GM12865 (cell line): ENCODE data around the gene DAB1.

Experiments used
- DNase-seq: peaks from one replicate; pipeline ENCODE4 v3.0.0; 2010; ENCODE audit warnings: low read depth
- H3K4me3 ChIP-seq: 2 replicates; pipeline ENCODE4 v1.5.1; 2011; ENCODE audit warnings: mild to moderate bottlenecking, low read depth, low read length, control low read depth
- TF ChIP-seq, protein P1 (sequence below): IDR thresholded peaks from 2 replicates; pipeline ENCODE4 v1.5.1; 2011; ENCODE audit warnings: low read length, control low read depth, low read depth, inconsistent platforms; ENCODE audit not compliant: insufficient read depth; ENCODE audit errors: missing control alignments

DAB1 gene

DNA sequence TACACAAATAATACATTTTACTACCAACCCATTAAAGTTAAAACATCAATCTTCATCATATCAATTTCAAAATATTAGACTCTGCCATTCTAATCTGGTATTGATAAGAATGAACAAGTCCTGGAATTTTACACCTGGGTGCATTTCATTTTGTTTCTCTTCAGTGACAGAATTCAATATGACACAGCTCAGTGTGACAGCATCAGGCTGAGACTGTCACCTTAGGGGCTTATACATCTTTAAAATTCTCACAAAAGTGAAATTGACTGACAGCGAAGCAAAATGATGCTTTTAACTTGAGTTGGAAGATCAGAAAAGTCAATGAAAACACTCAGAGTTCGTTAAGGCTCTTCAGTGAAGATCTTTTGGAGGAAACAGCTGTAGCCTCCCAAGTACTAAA is 213.0 kb downstream of the DAB1 start:
- DNase-seq, result no peak
- H3K4me3 ChIP-seq, result no peak overlapping the region
- TF ChIP-seq, protein P1, sequence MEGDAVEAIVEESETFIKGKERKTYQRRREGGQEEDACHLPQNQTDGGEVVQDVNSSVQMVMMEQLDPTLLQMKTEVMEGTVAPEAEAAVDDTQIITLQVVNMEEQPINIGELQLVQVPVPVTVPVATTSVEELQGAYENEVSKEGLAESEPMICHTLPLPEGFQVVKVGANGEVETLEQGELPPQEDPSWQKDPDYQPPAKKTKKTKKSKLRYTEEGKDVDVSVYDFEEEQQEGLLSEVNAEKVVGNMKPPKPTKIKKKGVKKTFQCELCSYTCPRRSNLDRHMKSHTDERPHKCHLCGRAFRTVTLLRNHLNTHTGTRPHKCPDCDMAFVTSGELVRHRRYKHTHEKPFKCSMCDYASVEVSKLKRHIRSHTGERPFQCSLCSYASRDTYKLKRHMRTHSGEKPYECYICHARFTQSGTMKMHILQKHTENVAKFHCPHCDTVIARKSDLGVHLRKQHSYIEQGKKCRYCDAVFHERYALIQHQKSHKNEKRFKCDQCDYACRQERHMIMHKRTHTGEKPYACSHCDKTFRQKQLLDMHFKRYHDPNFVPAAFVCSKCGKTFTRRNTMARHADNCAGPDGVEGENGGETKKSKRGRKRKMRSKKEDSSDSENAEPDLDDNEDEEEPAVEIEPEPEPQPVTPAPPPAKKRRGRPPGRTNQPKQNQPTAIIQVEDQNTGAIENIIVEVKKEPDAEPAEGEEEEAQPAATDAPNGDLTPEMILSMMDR, result no peak

DNA sequence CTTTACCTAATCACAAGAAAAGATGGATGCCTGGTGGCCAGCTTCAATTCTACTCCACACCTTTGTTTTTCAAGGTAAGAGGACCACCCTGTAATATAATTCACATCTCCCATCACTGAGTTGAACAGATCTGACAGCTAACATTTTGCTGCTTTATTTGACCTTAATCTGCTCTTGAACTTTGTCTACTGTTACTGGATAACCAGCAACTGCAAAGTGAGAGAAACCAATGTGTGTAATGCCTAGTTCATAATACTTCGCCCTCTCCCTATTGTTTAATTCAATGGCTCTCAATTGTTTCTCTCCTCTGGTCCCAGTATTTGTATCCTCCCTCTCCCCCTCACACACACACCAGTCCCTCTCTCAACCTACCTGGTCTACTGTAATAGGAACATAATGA is 214.4 kb downstream of the DAB1 start:
- TF ChIP-seq, protein P1, result no peak
- no peak overlapping the region for H3K4me3 ChIP-seq
- DNase-seq, result no peak

DNA sequence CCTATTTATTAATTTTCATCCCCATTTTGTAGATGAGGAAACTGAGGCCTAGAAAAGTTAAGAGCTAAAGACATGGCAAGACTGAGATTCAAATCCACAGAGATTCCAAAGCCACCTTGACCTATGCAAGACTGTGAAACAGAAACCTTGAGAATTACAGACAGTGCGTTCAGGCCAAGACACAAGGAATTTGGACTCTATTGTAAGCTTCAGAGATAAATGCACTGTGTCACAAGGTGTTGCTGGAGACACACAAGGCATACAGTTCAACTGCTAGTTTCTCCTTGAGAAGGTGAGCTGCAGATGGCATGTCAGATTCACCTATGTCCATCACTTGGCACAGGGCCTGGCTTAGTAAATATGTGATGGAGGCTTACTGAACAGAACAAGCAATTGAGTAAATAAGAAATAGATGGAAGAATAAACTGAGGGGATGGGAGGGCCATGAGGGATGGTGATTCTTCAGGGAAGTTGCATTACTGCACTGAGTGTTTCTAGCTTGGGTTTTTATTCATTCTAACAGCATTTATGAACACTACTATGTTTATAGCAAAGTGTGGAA is 215.0 kb downstream of the DAB1 start:
- TF ChIP-seq, protein P1, result no peak
- no peak for DNase-seq
- H3K4me3 ChIP-seq, result no peak overlapping the region

DNA sequence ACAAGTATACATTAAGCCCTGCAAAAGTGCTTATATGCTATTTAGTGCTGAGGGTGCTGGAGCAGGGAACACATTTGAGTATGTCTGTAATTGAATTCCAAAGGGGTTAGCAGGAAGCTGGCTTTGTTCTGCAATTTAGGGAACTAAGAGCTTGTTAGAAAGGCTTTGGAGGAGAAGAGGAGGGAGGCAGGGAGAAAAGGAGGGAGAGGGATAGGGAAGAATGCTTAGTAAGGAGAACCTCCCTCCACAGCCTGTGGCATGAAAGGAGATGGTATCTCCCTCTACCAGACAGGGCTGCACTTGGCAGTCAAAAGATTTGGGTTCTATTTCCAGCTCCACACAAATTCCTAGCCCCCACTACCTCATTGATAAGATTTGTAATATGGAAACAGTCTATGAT is 217.8 kb downstream of the DAB1 start:
- TF ChIP-seq, protein P1, result no peak
- DNase-seq, result no peak
- H3K4me3 ChIP-seq, result no peak overlapping the region

DNA sequence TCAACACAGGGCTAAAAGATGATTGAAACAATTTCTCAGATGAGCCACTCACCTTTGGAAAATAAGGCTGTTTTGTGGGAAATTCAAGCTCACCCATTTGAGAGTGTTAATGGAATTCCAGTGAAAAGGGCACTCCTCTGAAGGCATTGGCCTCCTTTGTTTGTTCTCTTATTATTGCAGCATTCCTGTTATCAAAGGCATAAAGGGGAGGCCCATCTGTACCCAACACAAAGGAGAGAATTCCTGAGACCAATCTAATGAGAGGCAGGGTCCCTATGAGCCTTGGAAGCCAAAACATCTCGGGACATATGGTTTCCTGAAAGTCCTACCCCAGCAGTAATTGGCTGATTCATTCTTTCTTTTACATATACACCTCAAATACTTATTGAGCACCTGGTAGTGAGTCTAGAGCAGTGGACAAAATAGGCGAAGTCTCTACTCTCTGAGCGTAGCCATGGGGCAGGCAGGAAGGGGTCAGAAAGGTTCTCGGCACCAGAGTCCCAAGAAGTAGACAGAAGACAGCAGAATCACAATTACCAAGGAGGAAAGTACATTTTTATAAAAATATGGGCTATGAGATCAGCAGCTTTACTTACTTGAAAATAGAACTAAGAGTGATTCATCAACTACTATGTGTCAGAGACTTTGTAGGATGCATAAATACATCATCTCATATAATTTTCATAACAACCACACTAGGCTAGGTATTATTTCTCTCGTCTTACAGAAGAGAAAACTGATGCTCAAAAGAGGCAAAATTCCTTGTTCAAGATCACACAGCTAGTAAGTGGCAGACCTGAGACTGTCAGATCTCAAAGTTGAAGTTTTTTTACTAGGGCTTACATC is 218.7 kb downstream of the DAB1 start:
- H3K4me3 ChIP-seq, result no peak overlapping the region
- TF ChIP-seq, protein P1, result no peak
- no peak for DNase-seq

DNA sequence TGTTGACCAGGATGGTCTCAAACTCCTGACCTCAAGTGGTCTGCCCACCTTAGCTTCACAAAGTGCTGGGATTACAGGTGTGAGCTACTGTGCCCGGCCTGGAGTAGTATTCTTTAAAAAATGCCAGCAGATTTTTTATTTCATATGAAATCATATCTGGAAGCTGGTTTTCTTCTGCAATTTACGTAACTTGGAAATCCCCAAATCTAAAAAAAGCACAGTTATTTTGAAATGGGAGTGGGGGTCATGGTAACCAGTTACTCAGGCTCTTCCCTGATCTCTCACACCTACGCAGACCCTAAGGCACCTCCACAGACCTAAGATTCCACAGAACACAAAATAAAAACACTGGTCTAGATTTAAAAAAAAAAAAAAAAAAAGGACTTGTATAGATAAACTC is 219.8 kb downstream of the DAB1 start:
- TF ChIP-seq, protein P1, result no peak
- H3K4me3 ChIP-seq, result no peak overlapping the region
- DNase-seq, result peak; percentile 18
